HG03066 (cell line): ENCODE data around the gene ATG10.

Source experiments
- ATAC-seq: cut with Tn5 transposase; IDR thresholded peaks from one replicate; pipeline ENCODE4 v1.9.1; 2021; ENCODE audit warnings: low read depth; ENCODE audit not compliant: unreplicated experiment

Gene ATG10

DNA sequence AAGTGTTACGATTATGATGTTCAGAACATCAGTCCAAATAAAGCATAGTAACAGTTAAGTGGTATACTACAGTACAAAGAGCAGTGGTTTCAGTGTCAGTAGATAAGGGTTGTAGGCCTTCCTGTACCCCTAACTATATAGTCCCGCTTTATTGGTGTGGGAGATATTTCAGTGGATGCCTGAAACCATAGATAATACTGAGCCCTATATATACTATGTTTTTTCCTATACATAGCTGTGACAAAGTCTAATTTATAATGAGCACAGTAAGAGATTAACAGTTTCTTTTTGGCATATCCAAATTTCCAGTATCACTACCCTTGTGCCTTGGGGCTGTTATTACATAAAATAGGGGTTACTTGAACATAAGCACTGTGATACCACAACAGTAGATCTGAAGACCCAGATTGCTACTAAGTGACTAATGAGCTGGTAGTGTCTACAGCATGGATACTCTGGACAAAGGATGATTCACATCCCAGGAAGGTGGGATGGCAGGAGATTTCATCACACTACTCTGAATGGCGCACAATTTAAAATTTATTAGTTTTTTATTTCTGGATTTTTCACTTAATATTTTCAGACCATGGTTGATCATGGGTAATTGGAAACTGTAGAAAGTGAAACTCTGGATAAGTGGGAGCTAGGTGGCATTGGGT, 187.1 kb downstream of the ATG10 start:
- ATAC-seq, result no peak

DNA sequence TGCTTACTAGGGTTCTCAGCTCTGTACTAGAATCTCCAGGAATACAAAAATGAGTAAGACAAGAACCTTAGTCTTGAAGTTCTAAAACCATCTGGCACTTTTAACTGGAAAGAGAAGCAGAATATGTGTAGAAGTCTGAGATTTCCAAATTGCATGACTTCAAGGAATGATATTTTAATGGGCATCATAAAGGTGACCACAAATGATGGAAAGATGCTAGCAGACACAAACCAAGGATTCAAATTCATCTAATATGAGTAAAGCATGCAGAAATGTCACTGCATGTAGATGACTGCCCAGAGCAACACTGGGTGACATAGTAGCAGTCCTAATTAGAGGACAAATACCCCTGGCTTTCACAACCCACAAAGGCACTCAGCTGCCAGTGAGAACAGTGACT, 189.1 kb downstream of the ATG10 start:
- no peak for ATAC-seq

DNA sequence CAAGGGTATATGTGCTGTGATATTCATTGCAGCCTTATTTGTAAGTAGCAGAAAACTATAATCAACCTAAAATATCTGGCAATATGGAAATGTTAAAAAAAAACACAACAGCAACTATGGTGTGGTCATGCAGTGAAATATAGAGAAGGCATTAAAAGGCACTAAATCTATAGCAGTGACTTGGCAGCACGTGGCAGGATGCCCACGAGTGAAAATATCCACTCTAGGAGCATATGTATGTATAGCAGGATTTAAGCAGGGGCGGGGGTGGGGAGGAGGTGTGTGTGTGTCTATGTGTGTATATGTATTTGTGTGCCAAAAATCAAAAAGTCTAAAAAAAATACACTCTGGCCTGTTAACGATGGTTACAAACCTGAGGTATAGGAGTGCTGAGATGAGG, 190.8 kb downstream of the ATG10 start:
- ATAC-seq, result no peak

DNA sequence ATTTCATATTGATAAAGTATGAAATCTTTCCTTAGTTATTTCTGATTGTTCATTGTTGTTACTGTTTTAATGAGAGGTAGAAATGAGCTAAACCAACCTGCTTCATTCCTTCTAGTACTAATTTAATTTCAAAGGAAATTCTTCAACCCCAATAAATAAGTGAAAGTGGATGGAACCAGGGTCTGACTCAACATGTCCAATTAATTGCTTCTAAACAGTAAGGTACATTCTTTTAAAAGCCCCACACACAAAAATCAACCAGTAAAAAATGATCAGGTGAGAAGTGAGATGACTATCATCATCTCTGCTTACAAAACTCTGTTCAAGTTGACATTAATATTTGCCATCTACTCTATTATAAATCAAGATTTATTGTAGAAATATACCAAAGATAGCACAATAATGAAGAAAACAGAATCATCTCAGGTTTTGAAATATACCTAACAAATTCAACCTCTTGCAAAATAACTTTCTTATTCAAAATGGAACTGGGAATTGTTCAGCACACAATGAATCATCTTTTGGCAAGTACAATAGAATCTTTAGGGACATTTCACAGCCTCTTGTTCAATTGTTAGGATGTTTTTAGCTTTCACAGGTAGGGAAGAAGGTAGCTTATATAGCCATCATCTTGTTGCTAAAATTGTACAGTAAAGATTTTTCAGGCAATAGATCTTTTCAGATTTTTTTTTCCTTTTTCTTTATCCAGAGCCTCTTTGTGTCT, 191.8 kb downstream of the ATG10 start:
- ATAC-seq, result no peak

DNA sequence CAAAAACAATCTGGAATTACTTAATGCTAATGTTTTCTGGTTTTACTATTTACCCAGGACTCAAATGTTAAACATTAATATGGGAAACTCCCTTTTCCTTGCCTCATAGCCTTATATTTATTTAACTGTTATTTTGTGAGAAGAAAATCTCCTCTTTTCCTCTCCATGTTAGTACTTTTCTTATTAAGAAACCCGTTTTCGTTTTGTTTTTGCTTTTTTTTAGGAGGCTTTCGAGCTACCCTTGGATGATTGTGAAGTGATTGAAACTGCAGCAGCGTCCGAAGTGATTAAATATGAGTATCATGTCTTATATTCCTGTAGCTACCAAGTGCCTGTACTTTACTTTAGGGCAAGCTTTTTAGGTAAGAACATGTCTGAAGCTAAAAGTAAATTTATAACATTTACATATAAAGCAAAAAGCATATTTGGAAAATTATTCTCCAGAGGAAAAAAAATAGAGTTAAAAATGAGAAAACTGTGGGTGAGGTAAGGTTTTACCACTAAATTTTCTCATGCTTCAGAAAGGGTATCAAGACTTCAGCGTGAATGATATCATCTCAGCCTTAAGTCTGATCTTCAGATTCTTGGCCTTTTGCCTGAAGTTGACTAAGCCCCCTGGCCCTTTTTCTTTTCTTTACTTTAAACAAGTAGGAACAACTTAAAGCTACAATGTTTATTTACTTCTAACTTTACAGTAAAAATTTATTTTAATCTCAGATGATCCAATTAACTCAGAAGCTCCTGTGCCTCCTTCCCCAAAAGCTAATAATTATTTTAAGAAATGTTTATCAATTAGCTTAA, 192.6 kb downstream of the ATG10 start:
- ATAC-seq, result no peak

DNA sequence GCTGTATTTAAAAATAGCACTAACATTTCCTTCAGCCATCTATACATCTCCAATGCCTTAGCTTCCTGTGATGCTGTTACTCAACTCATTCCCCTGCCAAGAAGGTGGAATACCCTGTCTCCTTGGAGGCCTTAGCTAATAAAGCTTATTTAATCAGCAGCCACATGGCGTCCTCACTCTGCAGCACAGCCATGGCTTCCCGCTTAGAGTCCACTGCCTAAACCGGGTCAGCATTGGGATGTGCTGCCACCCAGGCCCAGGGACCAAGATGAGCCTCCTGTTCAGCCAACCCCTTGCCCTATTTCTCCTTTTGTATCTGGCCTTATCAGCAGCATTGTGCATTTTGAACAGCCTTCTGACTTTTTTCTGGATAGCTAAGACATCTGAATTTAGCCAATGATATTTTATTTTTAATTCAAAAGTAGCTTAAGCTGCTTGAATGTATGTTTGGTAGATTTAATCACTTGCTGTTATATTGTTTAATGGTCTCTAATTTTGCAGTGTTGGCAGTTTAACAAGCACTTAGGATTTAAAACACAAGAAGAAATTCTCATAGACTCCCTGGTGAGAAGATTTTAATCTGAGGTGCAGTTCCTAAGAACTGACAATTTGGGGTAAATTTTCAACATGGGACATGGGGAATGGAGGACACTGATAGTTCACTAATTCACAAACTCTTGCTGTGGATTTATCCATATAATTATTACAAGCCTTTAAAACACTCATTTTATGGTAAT, 193.3 kb downstream of the ATG10 start:
- ATAC-seq, result no peak

DNA sequence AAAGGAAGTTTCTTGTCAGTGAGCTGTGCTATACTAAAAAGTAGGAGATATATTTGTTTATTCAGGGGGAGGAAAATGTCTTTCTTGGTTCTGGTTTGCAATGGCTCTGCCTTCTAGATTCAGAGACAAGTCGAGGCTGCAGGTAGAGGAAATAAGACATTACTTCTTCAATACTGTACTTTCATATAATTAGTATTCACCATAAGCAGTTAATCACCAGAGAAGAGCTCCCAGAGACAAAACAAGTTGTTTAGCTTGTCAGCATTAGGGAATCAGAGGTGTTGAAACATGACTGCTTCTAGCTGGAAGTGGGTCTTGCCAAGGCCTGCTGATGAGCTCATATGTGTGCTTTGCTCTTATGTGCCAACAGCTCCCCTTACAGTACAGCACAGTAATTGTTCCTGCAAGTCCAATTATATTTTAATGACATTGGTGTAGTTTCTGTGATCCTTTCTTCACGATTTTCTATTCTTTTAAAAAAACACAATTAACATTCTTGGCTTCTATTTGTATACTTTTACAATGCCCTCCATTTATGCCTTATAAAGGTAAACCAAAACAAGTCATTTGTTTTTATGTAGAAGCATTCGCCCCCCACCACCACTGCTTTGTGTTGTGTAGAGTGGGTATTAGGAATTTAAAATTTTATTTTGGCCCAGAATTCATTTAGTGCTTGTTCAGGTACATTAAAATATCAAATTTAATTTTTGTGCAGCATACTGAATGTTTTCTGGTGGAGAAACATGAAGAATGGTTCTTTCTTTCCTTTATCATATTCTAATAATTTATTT, 194.1 kb downstream of the ATG10 start:
- ATAC-seq, result peak; percentile 81

DNA sequence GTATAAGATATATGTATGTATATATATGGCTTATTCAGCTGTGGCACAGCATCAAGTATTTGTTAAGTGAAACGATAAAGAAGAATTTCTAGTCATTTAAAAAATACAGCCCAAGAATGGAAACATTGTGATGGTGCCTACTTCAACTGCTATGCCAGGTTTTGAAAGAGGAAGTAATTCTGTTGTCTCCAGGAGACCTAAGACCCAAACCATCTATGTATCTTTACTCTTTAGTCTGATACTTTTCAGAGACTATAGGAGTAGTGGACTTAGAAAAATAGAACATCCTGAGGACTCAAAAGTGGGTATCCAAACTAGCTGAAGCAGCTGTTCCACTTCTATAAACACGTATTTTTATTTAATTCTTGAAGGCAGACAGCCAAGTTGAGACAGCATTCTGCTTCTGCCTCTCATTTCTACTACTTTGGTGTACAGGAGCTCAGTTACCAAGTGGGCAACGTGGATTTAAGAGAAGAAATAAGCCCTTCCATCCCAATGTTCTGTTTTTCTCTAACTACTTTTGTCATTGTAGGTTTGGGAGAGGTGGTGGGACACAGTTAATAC, 195.6 kb downstream of the ATG10 start:
- ATAC-seq, result no peak

DNA sequence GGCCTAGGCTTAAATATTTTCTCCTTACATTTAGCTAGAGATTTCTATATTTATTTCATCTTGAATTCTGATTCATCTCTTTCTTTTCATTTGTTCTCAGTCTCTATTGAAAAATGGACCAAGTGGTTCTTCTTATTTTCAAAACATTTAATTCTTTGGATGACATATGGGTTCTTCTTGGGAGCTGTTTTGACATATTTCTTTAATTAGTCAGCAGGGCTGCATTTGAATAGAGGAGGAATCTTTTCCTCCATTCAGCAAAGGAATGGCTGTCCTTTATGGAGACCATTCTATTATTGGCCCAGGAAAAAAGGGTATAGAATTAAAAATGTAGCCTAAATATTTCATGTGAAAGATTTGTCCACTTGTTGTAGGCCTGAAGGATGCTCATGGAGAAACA, 196.5 kb downstream of the ATG10 start:
- no peak for ATAC-seq

DNA sequence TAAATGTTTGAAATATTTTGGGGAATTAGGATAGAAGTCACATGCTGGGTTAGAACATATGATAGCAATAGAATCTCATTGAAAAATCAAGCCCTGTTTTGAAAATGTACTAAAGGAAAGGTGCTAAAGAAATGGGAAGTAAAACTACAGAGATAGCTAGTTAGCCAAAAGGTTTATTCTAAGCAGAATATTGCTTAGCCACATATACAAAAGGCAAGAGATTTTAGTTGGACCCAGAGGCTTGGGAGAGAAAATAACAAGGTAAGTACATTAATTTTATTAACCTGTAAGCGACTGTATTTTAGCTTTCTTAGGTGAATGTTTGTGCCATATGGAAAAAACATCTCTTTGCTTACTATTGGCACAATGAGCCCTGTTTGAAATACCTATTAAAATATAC, 198.1 kb downstream of the ATG10 start:
- no peak for ATAC-seq

DNA sequence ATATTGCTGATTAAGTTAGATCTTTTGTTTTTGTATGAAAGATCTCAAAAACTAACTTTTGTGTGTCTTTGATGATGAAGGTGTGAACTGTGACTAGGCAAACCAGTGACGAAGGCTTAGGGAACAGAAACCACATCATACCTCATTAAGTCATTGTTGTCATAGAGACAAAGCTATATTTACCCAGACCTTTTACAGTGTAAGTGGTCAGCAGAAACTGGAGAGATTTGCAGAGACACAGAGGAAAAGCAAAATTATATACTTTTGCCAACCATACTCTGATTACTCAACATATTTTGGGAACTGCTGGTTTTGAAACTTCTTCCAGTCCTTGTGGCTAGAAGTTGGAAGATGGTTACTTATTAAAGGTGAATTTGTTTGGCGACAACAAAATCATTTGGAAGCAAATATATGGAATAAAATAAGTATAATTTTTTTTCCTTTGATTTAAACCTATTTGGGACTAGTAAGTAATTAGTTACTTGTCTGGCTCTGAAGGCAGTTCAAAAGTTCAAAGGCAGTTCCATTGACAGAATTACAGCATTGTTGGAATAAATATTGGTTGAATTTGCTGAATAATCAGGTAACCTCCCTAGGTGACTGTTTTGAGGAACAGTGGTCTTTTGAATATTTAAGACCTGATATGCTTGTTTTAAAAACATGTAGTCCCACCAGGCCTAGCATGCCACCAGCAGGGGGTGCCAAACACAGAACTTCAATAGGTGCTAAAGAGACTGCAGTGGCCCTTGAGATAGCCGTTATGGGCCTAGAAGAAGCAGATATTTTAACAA, 202.5 kb downstream of the ATG10 start:
- ATAC-seq, result peak; percentile 100

DNA sequence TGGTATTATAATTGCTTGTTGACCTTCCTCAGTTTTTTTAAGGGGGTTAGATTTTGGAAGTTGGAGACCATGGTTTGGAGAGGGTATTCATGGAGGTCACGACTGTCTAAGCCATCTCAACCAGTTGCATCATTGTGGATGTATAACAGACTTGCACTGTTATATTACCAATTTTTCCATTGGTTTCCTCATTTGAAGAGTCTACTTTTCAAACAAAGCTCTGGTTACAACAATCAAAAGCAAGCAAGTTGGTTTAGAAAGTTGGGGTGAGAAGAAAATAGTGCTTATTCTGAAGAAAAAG, 203.0 kb downstream of the ATG10 start:
- no peak for ATAC-seq

DNA sequence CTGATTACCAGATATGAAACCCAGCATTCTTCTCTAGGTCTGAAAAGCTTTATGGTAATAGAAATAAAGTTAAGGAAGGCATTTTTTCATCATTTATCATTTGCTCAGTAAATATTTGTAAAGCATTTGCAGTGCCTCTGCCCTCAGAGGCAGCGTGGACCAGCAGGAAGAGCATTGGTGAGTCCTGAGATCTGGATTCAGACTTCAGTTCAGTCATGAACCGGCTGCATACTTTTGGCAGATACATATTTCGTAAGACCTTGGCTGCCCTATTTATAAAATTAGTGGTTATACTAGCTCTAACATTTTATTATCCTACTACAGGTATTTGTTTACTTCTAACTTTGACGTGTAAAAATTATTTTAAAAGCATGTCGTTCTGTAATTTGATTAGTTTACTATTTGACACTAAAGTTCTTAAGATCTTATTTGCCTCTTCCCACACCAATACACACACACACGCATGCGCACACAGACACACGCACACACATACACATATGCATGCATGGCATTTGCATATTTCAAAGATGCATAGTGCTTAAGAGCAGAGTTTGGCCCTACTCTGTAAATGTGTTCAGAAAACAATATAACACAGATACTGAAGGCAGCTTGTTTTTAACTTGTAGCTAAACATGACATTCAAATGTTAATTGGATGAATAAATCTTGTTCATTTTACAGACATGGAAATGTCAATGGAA, 204.4 kb downstream of the ATG10 start:
- no peak for ATAC-seq

DNA sequence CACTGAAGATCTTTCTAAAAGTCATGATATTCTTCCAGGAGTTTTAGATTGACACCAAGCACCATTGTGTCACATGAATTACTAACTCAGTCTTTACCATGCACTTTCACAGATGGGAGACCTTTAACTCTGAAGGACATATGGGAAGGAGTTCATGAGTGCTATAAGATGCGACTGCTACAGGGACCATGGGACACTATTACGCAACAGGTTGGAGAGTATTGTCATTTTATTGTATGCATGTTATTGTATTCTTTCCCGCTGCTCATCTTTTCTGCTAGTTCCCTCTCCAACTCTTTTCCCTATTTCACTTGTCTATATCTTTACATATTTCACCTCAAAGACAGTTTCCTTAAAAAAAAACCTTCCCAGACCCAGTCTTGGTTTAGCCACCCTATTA, 206.6 kb downstream of the ATG10 start:
- ATAC-seq, result no peak

DNA sequence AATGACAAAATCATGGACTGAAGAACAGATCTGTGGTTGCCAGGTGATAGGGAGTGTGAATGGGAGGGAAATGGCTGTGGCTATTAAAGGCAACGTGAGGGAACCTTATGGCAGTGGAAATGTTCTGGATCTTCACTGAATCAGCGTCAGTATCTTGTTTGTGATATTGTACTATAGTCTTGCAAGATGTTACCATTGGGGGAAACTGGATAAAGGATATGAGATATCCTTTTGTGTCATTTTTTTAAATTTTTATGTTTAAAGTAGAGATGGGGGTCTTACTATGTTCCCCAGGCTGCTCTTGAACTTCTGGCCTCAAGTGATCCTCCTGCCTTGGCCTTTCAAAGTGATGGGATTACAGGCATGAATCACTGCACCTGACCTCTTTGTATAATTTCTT, 210.8 kb downstream of the ATG10 start:
- ATAC-seq, result no peak

DNA sequence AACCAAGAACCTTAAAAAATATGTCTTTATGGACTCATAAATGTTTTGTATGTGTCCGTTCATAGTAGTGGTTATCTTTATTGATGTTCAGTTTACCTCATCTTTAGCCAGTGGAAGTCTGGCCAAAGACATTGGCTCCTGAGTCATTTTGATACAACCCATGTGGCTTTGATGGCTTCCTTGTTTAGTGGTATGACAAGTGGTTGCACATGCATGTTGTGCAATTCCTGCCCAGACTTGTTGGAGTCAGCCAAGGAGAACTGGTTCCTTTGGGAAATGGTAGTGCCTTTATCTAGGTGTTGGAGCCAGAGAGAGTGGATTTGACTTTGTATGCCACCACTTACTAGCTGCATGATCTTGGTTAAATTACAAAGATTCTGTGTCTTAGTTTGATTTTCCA, 212.0 kb downstream of the ATG10 start:
- ATAC-seq, result no peak

DNA sequence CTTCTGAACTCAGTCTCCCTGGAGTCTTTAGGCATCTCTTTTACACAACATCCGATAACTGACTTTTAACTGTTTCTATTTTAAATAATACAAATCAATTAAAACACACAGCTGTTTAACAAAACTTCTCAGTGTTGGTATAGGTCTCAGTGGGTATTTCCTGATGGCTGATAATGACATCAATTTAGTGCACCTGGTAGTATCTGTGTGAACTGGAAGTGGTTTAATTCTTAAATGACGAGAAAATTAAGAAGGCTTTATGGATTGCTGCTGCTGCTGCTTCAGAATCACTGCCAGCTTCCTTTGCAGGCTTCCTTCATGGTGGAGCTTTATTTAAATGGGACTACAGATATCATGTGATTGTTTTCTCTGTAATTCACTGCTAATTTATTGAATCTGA, 214.0 kb downstream of the ATG10 start:
- ATAC-seq, result no peak

DNA sequence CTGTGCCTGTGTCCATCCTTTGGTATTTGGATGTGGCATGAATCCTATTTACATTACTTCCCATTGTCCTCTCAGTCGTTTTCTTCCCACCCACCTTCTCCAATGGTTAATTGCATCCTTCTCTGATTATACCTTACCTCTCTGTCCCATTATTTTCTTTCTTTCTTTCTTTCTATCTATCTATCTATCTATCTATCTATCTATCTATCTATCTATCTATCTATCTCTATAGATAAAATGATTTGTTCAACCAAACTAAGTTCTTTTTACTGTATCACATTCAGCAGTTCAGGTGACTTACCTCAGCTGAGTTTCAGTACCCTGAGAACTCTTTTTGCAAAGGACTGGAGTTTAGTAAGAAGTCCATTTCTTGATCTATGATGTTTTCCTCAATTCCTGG, 225.7 kb downstream of the ATG10 start:
- ATAC-seq, result no peak

DNA sequence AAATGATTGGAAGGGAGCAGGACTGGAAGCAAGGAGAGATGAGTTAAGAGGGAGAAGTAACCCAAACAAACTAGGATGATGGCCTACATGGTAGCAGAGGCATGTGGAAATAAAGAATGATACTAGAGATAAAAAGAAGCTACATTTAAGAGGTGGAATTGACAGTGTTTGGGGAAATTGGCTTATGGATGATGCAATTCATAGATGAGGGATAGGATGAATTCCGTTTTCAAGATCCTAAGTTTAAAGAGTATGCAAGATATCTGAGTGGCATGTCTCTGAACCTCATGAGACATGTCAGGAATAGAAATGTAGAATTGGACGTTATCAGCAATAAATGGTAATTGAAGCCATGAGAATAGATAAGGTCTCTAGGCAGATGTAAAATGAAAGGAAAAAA, 232.7 kb downstream of the ATG10 start:
- ATAC-seq, result no peak
